Measurements from ENCODE around the gene SLC10A3.
"Not testable (repeated sequence)": the region's sequence is repeated elsewhere in the genome, so short reads cannot be mapped to it uniquely, and the experiment has no call there.

SLC10A3 gene

DNA sequence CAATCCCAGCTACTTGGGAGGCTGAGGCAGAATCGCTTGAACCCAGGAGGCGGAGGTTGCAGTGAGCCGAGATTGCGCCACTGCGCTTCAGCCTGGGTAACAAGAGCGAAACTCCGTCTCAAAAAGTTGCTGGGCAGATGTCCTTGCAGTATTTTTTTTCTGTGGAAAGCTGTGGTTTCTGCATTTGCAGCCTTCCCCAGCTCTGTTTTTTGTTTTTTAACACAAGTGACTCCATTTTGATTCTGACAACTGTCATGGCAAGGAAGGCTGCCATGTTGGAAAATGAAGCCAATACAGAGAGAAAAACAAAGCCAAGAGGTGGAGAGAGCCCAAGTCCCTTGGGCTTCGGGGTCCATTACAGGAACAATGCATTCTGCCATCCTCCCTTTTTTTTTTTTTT lies 11.7 kb upstream of the SLC10A3 start:
- TF ChIP-seq, protein P1, sequence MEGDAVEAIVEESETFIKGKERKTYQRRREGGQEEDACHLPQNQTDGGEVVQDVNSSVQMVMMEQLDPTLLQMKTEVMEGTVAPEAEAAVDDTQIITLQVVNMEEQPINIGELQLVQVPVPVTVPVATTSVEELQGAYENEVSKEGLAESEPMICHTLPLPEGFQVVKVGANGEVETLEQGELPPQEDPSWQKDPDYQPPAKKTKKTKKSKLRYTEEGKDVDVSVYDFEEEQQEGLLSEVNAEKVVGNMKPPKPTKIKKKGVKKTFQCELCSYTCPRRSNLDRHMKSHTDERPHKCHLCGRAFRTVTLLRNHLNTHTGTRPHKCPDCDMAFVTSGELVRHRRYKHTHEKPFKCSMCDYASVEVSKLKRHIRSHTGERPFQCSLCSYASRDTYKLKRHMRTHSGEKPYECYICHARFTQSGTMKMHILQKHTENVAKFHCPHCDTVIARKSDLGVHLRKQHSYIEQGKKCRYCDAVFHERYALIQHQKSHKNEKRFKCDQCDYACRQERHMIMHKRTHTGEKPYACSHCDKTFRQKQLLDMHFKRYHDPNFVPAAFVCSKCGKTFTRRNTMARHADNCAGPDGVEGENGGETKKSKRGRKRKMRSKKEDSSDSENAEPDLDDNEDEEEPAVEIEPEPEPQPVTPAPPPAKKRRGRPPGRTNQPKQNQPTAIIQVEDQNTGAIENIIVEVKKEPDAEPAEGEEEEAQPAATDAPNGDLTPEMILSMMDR (IDR thresholded peaks at IDR 0.05; ENCODE audit: low read length, missing control alignments): no peak
- DNase-seq (ENCODE audit: low read depth): no peak
- no peak overlapping the region for H3K4me3 ChIP-seq (replicated peaks; ENCODE audit: low read depth, low read length)

DNA sequence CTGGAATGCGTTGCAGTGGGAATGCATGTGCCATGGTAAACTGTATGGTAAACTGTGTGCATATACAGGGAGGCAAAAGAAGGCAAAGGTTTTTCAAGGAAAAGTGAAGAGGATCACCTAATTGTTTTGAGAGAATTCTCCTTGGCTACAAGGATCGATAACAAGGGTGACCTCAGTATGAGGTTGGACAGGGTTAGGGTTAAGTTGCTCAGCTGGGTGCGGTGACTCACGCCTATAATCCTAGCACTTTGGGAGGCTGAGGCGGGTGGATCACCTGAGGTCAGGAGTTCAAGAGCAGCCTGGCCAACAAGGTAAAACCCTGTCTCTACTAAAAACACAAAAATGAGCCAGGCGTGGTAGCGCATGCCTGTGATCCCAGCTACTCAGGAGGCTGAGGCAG lies 11.0 kb upstream of the SLC10A3 start:
- H3K4me3 ChIP-seq (replicated peaks; ENCODE audit: low read depth, low read length); DNase-seq (ENCODE audit: low read depth): not testable (repeated sequence)

DNA sequence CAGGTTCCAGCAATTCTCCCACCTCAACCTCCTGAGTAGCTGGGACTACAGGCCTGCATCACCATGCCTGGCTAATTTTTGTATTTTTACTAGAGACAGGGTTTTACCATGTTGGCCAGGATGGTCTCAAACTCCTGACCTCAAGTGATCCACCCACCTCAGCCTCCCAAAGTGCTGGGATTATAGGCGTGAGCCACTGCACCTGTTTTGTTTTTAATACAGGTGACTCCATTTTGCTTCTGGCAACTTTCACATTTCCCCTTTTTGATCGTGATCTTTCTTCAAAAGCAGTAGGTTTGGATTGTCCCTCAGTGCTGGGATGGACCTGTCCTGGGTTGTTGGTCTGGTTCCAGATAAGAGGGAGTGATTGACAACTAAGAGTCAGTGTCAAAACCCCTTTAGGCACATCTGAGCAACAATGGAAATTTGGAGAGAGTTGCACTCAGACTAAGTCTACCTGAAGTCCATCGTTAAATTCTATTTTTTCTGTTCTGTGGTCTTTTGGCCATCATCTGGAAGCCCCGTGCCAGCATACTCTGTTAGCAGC lies 6.2 kb upstream of the SLC10A3 start:
- H3K4me3 ChIP-seq (replicated peaks; ENCODE audit: low read depth, low read length); DNase-seq (ENCODE audit: low read depth): not testable (repeated sequence)

DNA sequence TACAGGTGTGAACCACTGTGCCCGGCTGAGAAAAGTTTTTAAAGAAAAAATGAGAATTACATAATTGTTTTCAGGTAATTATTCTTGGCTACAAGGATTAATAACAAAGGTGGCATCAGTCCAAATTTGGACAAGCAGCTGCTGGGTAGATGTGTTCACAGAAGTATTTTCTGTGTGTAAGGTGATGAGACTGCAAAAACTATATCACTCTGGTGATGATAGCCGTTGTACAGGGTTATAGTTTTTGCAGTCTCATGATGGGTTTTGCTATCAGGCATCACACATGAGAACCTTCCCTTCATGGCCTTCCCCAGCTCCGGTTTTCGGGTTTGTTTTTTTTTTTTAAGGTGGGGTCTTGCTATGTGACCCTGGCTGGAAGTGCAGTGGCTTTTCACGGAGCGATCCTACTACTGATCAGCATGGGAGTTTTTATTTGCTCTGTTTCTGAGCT lies 5.1 kb upstream of the SLC10A3 start:
- no peak for DNase-seq (ENCODE audit: low read depth)
- no peak overlapping the region for H3K4me3 ChIP-seq (replicated peaks; ENCODE audit: low read depth, low read length)
- TF ChIP-seq, protein P1 (IDR thresholded peaks at IDR 0.05; ENCODE audit: low read length, missing control alignments): no peak

DNA sequence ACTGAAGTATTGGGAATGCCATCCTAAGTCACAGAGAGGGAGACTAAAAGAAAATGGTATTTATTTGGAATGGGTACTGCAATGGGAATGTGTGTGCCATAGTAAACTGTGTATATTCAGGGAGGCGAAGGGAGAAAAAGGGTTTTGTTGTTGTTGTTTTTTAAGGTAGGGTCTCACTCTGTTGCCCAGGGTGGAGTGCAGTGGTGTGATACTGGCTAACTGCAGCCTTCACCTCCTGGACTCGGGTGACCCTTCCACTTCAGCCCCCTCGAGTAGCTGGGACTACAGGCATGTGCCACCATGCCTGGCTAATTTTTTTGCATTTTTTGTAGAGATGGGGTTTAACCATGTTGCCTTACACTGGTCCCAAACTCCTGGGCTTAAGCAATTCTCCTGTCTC lies 4.3 kb upstream of the SLC10A3 start:
- no peak overlapping the region for H3K4me3 ChIP-seq (replicated peaks; ENCODE audit: low read depth, low read length)
- TF ChIP-seq, protein P1 (IDR thresholded peaks at IDR 0.05; ENCODE audit: low read length, missing control alignments): no peak
- no peak for DNase-seq (ENCODE audit: low read depth)

DNA sequence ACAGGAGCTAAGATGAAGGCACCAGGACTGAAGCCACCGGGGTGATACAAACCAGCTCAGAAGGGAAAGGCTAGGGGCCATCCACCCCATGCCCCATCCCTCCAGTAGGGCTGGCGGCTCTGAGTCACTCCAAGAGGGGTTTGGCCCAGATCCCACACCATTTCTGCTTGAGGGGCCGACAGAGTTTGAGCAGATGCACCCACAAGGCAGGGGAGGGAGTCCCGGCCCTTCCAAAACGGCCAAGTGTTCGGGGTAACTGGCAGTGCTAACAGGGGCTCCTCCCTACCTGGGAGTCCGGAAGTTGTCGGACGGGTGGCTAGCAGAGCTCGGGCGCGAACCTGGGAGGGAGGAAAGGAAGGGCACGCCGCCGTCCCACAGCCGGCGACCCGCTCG lies 412 bp downstream of the SLC10A3 start:
- H3K4me3 ChIP-seq (replicated peaks; ENCODE audit: low read depth, low read length): peak overlapping the region; percentile 64
- peak; percentile 44 for DNase-seq (ENCODE audit: low read depth)
- TF ChIP-seq, protein P1 (IDR thresholded peaks at IDR 0.05; ENCODE audit: low read length, missing control alignments): no peak

DNA sequence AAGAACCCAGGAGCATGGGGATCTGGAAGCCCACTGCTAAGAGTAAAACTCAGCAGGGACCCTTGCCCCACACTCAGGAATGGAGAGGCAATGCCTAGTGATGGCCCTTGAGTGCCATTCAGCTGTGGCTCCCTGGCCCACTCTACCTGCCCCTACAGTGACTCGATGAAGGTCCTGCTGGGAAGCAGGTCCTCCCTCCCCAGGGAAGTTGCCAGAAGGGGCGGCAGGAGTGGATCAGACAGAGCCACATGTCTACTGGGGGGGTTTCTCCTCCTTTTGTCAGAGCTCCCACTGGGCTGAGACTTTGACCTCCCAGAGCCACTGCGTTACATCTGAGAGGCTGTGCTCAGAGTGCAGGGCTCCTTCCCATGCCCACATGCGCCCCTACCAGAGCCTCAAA lies 1.2 kb downstream of the SLC10A3 start:
- TF ChIP-seq, protein P1 (IDR thresholded peaks at IDR 0.05; ENCODE audit: low read length, missing control alignments): no peak
- no peak for DNase-seq (ENCODE audit: low read depth)
- peak overlapping the region; percentile 64 for H3K4me3 ChIP-seq (replicated peaks; ENCODE audit: low read depth, low read length)

DNA sequence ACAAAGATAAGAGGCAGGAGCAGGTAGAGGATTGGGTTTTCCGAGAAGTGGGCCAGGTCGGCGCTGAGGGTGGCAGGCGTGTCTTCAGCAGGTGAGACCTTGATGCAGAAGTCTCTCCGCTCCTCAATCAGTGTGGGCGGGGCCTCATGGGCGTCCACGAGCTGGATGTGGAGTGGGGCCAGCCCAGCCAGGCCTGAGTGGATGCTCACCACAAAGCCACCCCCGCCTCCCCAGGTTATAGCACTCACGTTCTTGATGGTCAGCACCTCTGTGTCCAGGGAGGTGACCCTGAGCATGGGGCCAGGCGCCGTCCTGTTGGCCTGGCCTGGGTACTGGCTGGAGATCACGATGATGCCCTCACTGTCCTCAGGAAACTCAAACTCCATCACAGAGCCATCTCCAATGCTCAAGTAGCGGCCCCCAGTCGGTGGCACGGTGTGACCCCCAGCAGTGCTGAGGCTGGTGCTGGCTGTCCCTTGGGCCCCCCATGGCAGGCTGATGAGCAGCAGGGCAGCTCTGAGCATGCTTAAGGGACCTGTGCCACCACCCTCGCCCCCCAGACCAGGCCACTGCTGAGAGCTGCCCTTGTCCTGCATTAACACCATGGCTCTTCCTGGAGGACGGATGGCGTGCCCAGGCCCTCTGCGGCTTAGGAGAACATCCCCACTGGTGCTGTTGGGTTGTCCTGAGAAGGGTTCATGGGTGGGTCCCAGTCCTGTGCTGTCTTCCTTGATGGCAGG lies 1.9 kb downstream of the SLC10A3 start:
- TF ChIP-seq, protein P1 (IDR thresholded peaks at IDR 0.05; ENCODE audit: low read length, missing control alignments): no peak
- no peak for DNase-seq (ENCODE audit: low read depth)
- no peak overlapping the region for H3K4me3 ChIP-seq (replicated peaks; ENCODE audit: low read depth, low read length)
